Measurements from ENCODE around the gene PIP. TPM values are rescaled to one million over a fixed set of nuclear protein-coding genes. Genes with fewer than 3 reads are reported as not detected.
"Not testable (repeated sequence)": the region's sequence is repeated elsewhere in the genome, so short reads cannot be mapped to it uniquely, and the experiment has no call there.

Gene PIP, protein sequence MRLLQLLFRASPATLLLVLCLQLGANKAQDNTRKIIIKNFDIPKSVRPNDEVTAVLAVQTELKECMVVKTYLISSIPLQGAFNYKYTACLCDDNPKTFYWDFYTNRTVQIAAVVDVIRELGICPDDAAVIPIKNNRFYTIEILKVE
- total RNA-seq (ENCODE audit: insufficient read depth, low replicate concordance): not detected

DNA sequence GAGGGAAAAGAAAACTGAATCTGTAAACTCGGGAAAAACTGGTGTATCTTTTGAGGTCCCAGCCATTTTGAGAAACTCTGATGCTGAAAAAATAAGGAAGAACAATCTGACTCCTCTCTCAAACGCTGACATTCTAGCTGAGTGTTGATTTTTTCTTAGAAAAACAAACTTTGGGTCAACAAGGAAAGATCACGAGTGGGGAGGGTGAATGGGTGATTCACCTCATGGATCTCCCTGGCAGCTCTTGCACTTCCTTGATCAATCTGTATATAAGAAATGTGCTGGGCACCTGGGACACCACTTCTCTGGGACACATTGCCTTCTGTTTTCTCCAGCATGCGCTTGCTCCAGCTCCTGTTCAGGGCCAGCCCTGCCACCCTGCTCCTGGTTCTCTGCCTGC, at the start of gene PIP:
Gene PIP (plus strand): TSS at position 297 of the 400 bp plus-strand sequence. CDS start 40 bp downstream, at position 337.
- DNase-seq (ENCODE audit: low spot score): no peak

DNA sequence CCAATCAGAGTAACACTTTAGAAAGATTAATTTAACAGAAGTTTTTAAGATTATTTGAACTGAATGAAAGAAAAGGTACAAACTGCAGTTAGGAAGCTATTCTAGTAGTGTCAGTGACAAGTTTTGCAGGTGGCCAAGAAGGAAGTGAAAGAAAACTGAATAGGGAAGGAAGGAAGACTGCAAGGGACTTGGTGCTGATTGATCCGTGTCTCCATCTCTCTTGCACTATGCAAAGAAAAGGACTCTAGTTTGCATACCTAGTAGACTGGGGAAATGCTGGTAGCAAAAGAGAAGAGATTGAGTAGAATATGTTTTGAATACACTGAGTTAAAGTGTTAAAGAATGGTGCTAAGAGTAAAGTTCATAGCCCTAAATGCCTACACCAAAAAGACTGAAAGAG, 46.8 kb upstream of the PIP start:
- DNase-seq (ENCODE audit: low spot score): no peak

DNA sequence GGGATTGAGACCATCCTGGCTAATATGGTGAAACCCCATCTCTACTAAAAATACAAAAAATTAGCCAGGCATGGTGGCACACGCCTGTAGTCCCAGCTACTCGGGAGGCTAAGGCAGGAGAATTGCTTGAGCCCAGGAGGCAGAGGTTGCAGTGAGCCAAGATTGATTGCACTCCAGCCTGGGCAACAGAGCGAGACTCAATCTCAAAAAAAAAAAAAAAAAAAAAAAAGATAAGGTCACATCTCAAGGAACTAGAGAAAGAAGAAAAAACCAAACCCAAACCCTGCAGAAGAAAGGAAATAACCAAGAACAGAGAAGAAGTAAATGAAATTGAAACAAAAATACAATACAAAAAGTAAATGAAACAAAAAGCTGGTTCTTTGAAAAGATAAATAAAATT, 46.3 kb upstream of the PIP start:
- not testable (repeated sequence) for DNase-seq (ENCODE audit: low spot score)

DNA sequence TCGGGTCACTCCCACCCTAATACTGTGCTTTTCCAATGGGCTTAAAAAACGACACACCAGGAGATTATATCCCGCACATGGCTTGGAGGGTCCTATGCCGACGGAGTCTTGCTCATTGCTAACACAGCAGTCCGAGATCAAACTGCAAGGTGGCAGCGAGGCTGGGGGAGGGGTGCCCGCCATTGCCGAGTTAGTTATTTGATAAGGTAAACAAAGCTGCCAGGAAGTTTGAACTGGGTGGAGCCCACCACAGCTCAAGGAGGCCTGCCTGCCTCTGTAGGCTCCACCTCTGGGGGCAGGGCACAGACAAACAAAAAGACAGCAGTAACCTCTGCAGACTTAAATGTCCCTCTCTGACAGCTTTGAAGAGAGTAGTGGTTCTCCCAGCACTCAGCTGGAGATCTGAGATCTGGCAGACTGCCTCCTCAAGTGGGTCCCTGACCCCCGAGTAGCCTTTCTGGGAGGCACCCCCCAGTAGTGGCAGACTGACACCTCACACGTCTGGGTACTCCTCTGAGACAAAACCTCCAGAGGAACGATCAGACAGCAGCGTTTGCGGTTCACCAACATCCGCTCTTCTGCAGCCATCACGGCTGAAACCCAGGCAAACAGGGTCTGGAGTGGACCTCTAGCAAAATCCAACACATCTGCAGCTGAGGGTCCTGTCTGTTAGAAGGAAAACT, 43.2 kb upstream of the PIP start:
- not testable (repeated sequence) for DNase-seq (ENCODE audit: low spot score)

DNA sequence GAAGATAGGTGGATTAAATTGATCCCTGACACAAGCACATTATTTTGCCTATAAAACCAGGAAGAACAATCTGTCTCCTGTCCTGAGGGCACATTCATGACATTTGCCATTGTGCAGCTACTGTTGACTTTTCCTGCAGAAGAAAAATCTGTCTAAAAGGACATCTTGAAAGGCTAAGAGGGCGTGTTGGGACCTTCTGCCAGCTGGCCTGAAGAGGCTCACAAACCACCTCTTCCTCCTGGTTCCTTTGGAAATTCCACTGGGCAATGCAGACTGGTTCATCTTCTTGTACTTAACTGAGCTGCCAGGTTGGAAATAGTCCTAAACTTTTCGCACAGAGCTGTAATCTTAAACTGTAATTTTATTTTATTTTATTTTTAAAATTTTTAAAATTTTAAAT, 35.7 kb upstream of the PIP start:
- no peak for DNase-seq (ENCODE audit: low spot score)

DNA sequence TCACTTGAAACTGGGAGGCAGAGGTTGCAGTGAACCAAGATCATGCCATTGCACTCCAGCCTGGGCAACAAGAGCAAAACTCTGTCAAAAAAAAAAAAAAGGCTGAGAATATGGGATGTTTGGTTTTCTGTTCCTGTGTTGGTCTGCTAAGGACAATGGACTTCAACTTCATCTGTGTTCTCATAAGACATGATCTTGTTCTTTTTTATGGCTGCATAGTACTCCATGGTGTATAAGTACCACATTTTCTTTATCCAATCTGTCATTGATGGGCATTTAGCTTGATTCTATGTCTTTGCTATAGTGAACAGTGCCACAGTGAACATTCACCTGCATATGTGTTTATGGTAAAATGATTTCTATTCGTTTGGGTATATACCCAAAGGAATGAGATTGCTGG, 32.3 kb upstream of the PIP start:
- not testable (repeated sequence) for DNase-seq (ENCODE audit: low spot score)

DNA sequence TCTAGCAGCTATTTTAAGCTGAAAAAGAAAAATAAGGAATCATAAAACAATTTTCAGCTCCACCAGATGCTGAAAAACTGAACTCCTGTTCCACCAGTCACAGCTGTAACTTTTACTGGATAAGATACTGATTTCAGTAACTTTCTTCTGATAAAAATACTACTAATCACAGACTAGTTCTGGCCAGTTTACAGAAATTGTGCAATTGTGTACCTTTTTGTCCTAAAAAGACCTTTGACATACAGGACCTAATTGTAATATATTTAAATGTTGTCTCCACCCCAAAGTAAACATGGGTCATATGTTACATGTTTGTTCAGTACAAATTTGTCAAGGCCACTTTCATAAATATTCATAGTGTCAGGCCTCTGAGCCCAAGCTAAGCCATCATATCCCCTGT, 27.1 kb upstream of the PIP start:
- no peak for DNase-seq (ENCODE audit: low spot score)

DNA sequence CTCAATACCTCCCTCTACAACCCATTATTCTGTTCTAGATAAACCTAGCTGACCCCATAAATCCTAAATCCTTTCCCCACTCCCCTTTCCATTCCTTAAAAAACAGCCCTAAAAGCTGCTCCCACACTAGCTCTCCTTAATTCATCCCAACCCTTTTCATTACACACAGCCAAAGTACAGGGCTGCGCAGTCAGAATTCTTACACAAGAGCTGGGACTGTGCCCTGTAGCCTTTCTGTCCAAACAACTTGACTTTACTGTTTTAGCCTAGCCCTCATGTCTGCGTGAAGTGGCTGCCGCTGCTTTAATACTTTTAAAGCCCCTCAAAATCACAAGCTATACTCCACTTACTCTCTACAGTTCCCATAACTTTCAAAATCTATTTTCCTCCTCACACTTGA, 23.9 kb upstream of the PIP start:
- DNase-seq (ENCODE audit: low spot score): not testable (repeated sequence)

DNA sequence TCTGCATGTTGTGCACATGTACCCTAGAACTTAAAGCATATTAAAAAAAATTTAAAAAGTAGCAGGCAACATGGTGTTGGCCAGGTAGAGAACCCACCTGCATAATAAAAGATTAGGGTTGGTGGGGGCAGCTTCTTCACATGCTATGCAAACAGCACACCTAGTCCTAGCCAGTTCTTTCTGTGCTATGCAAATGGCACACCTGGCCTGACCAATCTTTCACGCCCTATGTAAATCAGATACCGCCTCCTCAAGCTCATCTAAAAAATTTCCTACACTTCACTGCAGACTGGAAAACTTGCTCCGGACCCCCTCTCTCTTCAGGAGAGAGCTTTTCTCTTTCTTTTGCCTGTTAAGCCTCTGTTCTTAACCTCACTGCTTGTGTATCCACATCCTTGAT, 14.5 kb upstream of the PIP start:
- no peak for DNase-seq (ENCODE audit: low spot score)

DNA sequence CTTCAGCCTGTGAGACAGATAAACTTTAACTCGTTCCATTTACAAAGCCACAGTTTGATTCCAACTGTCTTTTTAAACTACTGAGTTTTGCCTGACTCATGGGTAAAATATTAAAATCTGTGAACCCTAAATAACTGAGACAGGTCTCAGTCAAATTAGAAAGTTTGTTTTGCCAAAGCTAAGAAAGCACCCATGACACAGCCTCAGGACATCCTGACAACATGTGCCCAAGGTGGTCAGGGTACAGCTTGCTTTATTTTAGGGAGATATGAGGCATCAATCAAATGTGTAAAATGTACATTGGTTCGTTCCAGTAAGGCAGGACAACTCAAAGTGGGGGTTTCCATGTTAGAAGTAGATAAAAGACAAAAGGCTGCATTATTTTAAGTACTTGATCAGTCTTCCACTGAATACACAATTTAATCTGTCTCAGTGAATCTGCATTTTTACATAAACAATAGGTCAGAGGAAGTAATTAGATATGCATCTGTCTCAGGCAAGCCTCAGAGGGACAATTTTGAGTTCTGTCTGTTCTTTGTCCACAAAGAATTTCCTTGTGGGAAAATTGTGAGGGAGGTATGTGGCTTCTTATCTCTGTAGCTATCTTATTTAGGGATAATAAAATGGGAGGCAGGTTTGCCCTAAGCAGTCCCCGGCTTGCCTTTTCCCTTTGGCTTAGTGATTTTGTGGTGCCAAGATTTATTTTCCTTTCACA, 11.0 kb upstream of the PIP start:
- DNase-seq (ENCODE audit: low spot score): no peak

DNA sequence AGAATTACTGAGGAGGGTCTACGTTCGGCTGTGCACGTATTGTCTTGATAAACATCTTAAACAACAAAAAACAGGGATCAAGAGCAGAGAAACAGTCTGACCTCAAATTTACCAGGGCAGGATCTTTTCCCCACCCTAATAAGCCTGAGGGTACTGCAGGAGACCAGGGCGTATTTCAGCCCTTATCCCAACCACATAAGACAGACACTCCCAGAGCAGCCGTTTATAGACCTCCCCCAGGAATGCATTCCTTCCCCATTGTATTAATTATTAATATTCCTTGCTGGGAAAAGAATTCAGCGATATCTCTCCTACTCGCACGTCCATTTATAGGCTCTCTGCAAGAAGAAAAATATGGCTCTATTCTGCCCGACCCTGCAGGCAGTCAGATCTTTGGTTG, 8.6 kb upstream of the PIP start:
- not testable (repeated sequence) for DNase-seq (ENCODE audit: low spot score)

DNA sequence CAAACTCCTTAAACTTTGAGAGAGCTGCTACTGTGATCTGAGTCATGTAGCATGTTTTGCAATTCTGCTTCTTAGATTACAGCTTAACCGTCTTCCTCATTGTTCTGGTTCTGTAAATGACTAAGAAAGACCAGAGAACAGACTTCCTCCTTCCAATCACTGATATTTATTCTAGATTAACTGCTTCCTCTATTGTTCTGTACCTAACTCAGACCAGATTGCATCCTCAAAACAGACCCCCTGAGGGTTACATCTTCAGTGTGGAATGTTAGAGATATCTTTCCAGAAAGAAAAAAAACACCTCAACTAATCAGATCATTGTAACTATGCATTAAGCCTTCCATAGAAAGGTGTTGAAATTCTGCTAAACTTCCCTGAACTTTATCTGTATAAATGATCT, 5.7 kb upstream of the PIP start:
- DNase-seq (ENCODE audit: low spot score): no peak

DNA sequence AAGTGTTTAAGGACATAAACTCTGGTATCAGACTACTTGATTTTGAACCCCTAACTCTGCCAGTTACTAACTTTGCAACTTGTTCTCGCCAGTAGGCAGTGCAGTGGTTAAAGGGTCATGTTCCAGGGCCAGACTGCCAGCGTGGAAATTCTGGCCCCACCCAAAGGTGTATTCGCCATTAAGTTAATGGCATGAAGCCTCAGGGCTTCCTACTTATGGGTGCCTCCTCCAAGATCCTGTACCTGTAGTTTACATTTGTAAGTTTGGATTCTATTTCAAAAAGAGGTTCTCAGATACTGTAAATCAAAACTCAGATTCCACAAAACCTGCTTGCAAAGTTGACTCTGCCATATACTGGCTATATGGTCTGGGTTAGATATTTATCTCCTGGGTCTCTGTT, 2.8 kb upstream of the PIP start:
- DNase-seq (ENCODE audit: low spot score): no peak

DNA sequence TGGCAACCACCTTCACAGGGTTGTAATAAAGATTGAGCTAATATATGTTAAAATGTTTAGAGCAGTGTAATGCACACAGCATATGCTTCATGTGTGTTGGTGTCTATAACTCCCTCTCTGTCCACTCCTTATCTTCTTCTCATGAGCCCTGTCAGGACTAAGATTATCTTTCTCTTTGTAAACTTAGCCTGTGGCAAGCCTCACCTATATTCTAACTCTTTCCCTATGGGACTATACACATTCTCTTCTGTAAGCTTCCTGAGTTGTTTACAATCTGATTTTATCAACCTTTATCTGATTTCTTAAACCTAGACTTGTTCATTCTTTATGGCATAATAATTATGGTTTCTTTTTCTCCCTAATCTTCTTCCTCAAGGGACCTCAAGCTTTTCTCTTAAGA, 2.4 kb upstream of the PIP start:
- no peak for DNase-seq (ENCODE audit: low spot score)

DNA sequence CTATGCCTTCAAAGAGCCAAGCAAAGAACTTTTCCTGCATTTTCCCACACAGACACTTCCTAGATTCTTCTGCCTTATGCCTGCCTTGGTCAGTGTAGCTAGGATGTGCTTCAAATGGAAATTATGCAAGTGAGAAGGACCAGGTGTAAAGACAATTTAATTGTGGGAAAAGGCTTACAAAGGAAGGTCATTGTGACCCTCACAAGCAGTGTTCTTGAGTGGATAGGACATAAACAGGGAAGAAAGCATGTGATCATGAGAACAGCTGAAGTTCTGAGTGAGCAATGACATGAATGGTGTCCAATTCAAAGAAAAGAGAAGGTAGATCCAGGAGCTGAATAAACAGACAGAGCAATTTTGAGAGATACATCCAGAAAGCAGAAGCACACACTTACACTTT, 1.3 kb upstream of the PIP start:
- DNase-seq (ENCODE audit: low spot score): no peak

DNA sequence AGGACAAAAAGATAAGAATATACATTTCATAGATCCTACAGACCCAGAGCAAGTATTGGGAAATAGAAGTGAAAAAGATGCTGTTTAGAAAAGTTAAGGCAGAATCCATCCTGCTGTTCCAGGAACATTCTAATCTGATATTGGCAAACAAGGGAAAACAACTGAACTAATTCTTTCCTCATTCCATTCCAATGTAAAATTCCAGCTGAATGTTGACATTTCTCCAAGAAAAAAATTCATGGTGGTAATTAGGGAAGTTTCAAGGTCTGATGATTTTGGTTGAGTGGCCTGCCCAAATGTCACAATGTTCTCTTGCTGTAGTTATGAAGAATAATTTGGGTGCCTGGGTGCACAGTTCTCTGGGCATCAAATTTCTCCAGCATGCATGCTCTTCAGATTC, 15.2 kb downstream of the PIP start:
- no peak for DNase-seq (ENCODE audit: low spot score)

DNA sequence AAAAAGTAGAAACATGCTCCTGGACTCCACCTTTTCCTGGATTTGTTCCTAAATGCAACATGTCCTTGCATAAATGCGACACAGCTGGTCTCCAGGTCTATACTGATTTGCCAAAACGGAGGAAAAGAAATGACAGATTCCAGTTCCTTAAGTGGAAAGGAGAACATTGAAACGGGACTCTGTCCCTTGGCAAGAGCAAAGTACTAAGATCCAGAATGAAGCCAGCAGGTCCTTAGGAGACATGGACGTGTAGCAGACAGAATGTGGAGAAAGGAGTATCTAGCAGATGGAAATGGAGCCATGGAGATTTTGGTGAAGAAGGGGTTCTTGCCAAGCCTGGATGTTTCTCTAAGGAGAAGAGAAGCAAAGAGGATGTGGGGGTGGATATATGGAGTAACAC, 16.2 kb downstream of the PIP start:
- DNase-seq (ENCODE audit: low spot score): no peak

DNA sequence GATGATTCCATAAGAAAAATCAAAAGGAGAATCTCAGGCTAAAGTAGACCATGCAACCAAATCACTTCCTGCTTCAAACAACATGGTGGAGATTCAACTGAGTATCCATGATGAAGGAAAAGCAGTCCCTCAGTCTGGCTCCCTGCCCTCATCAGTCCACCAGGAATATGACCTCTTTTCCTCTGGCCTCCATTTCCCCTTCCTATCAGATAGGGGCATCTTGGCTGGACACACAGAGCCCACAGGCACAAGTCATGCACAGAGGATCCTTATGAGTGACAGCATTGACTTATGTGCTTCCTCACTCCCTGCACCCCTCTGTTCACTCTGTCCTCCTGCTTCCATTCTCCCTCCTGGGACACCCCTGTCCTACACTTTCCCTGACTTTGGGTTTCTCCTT, 16.8 kb downstream of the PIP start:
- DNase-seq (ENCODE audit: low spot score): no peak

DNA sequence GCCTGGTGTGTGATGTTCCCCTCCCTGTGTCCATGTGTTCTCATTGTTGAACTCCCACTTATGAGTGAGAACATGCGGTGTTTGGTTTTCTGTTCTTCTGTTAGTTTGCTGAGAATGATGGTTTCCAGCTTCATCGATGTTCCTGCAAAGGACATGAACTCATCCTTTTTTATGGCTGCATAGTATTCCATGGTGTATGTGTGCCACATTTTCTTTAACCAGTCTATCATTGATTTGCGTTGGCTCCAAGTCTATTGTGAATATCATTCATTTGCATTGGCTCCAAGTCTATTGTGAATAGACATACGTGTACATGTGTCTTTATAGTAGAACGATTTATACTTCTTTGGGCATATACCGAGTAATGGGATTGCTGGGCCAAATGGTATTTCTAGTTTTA, 18.8 kb downstream of the PIP start:
- DNase-seq (ENCODE audit: low spot score): not testable (repeated sequence)

DNA sequence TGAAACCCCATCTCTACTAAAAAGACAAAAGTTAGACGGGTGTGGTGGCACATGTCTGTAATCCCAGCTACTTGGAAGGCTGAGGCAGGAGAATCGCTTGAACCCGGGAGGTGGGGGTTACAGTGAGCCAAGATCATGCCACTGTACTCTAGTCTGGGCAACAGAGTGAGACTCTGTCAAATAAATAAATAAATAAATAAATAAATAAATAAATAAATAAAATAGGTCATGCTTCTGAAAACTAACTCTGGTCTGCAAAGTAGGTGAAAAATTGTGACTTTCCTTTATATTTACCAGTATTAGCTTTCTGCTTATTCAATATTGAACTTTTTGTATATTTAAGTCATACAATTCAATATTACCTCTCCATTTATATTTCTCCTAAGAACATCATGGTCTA, 26.7 kb downstream of the PIP start:
- not testable (repeated sequence) for DNase-seq (ENCODE audit: low spot score)

DNA sequence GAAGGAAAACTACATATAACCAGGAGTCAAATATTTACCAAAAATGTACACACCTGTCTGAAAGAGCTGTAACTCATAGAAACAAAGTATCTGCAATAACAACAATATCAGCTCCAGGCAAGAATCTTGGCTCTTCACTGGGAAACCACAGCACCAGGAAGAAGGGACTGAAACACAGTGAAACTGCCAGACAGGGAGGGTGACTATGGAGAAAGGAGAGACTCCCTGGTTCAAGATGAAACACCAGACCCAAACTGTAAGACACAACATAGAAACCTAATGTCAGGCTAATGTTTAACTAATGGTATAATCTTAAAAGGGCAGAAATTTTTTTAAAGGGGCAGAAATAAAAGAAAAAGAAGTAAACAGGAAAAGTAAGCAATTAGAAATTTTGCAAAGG, 39.8 kb downstream of the PIP start:
- DNase-seq (ENCODE audit: low spot score): no peak

DNA sequence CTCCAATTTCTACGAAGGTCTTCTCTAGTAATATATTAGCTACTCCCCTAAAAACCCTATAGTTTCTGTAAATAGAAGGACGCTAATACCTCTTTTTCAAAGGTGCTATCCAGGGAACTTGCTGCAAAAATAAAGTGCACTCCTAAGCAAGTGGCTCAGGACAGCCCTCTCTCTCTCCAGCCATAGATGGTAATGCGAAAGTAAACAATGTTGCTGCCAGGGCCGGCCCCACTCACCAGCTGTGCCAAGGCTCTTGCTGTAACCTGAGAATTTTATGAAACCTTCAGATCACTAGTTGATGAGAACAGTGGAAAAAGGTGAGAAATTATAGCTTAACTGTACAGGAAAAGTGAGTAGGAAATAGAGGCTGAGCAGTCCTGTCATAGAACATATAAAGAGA, 40.5 kb downstream of the PIP start:
- no peak for DNase-seq (ENCODE audit: low spot score)

DNA sequence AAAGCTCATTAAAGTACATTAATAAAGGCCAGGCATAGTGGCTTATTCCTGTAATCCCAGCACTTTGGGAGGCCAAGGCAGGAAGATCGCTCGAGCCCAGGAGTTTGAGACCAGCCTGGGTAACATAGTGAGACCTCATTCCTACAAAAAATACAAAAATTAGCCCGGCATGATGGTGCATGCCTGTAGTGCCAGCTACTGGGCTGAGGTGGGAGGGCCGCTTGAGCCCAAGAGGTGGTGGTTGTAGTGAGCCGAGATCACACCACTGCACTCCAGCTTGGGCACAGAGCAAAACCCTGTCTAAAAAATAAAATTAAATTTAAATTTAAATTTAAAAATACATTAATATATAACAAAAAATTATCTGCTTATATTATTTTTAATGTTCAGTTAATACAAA, 44.3 kb downstream of the PIP start:
- no peak for DNase-seq (ENCODE audit: low spot score)

Data from umbilical cord (tissue), 2 donors.